Stimulated activated CD8-positive, alpha-beta memory T cell treated with anti-CD3 and anti-CD28 coated beads, Interleukin-12 subunit alpha, Interleukin-12 subunit beta, amount 100 ng/mL, for 1 hour (primary cell): ENCODE measurements around the gene PDHX.

Experiments
- DNase-seq: peaks from one replicate; pipeline ENCODE4 v3.0.0-alpha.2; 2020; ENCODE audit warnings: low read depth

PDHX gene

DNA sequence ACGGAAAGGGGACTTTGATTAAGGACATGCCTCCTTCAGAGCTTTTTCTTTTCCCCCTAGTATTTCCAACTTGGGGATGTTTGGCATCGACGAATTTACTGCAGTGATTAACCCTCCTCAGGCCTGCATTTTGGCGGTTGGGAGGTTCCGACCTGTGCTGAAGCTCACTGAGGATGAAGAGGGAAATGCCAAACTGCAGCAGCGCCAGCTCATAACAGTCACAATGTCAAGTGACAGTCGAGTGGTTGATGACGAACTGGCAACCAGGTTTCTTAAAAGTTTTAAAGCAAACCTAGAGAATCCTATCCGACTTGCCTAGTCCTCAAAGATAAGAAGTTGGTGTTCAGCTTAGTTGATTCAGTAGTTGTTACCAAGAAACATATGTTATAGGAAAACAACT, 78.4 kb downstream of the PDHX start:
- no peak for DNase-seq

DNA sequence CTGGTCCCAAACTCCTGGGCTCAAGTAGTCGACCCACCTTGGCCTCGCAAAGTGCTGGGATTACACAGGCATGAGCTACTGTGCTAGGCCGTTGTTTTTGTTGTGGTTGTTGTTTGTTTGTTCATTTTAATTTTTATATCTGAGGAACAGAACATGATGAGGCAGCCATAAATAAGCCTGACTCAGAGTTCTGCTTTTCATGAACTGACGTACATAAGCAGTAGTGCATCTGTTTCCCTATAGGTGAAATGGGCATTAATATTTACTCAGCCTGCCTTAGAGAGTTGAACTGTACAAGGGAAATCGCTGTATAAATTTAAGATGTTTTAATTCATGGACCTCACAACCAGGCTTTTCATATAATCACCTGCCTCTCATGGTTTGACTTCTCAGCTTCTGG, 80.5 kb downstream of the PDHX start:
- DNase-seq, result no peak

DNA sequence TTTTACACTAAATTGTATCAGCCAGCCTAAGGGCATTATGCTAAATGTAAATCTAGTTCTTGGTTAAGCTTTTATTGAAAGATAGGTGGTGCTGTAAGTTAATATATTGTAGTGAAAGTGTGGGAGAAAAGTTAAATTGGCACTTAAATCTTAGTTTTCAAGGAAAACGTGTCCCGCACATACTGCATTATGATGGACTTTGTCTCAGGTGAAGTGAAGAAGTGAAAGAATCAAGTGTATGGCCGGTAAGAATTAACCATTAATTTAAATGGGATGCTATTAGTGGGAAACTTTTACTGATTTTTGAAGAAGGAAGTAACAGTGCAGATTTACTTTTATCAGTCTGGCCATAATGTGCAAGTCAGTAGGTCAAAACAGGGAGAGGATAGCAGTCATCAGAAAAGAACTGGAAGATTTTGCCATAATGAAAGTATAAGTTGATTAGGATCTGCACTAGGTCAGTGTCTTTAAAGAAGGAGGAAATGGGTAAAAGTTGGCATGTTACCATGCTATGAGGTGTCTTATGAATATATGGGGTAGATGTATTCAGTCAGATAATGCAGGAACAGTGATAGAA, 81.6 kb downstream of the PDHX start:
- DNase-seq, result no peak

DNA sequence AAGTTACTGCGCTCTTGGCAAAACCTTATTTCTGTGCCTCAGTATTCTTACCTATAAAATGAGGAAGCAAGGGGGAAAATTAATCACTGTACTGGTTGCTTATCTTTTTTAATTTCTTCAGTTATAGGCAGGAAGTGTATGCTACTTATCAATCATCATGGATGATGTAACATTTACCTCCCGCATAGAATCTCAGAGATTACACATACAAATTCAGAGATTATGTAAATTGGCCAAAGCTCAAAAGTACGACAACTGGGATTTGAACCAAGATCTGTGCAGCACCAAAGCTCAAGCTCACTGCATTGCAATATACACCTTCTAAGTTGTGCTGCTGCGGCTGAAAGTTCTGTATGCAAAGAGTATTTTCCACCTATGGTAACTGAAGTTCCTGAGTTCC, 83.0 kb downstream of the PDHX start:
- no peak for DNase-seq

DNA sequence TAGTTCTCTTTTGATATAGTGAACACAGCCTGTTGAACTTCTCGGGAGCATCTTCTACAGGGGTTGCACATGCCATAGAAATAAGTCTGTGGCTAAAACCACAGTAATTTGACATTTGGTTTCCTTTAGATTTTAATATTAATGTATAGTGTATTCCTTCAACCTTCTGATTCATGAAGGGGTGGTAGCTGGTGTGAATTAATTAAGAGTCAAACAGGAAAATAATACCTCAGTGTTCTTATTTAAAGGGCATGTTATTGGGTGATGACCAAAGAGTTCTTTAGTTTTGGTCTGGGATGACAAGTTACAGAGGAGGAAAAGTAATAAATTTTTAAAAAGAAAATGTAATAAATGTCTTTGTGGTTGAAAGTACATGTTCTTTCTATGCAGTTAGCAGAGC, 86.8 kb downstream of the PDHX start:
- no peak for DNase-seq

DNA sequence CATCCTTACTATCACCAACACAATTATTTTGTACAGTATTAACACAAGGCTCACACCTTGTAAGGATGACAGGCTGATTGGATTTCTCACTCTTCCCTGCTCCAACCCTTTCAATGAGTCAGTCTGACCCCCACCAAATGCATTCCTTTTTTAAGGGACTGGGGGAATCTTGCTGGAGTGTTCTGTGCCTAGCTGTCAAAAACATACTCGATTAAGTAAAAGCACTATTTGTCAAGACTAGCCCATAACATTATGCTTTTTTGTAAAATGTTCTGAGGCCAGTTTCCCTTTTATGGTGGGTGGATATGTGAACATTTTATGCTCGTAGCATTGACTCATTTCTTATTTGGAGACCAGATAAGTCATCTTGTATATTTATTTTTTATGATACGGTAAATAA, 87.2 kb downstream of the PDHX start:
- DNase-seq, result no peak

DNA sequence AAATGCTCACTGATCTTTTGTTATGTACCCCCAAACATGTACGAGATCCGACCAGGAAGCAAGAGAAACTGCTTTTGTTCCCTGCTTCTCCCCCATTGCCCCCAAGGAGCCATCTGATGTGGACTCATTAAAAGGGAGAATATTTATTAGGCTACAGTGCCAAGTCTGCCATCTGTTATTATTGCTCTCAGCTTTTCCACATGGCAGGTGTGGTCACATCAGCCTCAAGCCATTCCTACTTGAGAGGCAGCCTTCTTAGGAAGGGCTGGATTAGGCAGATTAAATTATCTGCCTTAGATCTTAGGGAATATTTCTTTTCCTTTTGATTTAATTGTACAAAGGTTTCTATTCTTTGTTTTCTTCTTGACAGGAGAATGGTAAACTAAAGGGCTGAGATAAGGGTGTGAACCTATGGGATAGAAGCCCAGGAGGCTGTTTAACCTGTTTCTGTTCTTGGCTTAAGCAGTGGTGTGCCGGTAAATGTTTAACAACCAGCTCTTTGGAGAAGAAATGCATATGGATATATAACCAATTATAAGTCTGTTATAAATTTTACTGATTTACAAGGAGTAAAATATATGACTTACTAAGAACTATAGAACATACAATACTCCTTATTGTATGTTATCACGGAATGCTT, 88.8 kb downstream of the PDHX start:
- DNase-seq, result no peak

DNA sequence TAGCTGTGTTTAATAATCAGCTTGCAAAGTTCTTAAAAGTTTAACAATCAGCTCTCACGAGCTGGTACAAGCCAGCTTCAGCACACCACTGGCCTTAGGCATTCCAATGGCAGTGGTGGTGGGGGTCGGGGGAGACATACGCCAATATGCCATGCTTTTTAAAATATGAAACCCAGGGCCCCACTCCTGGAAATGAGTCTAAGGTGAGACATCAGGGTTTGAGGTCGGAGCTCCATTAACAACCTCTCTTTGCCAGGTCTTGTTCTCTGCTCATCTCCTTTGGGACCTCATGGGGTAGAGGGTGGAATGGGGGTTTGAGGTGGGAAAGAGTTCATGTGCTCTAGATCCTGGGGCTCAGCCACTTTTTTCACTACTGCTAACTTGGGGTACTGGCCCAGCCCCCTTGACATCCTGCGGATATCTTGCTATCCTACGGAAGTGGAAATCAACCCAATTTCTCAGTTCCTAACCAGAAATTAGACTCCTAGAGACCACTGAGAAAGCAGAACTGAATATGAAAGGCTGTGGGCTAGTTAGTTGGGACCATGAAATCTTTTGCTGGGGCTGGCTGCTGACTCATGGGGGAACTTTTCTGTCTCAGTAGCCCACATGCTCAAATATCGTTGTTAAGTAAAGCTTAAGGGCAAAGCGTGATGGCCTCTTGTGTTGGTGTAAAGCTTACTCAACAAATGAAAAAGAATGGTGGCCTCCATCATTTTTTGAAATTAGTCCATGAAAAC, 90.1 kb downstream of the PDHX start:
- no peak for DNase-seq

DNA sequence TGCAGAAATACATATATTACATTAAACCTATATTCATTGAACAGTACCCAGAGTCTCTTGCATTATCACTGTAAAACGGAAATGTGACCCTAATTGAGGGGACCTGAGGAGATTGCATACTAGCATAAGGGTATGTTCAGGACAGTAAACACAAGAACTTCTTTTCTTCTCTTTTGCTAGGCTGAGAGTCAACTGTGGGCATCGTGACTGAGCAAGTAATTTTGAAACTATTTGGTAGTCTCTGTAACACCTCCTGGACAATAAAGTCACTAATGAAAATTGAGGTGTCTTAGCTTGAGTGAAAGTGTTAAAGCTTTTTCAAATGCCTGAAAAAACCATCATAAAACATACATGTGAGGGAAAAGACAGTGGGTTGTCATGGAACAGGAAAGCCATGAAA, 90.9 kb downstream of the PDHX start:
- no peak for DNase-seq

DNA sequence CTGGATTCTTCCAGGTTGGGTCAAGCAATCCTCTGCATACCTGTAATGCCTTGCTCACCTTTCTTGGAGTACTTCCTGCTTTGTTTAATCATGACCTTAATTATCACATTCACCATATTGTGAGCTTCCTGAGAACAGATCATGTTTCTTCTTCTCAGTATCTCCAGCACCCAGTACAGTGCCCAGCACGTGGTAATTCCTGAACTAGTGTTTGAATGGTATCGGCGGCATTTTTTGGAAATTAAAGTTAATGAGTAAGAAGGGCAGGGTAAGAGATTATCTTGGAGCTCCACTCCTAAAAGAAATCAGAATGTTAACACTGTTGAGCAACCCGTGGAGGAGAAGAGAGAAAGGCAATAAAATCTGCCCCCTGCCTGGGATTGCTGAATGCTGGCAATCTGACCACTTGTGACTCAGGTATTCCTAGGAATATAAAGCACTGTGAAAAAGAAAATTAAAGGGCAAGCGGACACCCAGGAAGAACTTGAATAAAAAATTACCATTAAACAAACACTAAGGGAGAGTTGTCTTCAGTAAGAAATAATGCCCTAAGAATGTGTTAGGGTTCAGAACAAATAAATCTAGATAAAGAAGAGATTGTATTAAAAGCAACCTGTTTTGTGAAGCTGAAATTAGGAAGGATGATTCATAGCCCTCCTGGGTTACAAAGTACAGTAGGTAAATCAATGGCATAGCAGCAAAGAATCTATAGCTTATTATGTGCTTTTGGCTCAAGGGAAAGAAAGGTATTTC, 92.9 kb downstream of the PDHX start:
- no peak for DNase-seq

DNA sequence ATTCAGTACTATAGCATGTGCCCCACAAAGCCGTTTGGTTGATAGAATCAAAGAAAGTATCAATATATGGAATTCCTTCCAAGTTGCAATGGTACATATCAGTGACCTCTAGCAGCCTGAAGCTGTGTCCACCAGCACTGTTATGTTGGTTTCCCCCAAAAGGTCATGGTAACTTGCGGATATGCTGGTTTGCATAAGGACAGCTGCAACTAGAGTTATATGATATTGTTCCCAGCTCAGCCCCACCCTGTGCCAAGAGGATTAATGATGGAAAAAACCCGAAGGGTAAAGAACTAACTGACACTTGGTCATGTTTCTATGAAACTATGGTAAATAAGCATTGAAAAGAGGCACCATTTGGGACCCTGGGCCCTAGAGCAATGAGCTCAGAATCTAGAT, 93.5 kb downstream of the PDHX start:
- no peak for DNase-seq

DNA sequence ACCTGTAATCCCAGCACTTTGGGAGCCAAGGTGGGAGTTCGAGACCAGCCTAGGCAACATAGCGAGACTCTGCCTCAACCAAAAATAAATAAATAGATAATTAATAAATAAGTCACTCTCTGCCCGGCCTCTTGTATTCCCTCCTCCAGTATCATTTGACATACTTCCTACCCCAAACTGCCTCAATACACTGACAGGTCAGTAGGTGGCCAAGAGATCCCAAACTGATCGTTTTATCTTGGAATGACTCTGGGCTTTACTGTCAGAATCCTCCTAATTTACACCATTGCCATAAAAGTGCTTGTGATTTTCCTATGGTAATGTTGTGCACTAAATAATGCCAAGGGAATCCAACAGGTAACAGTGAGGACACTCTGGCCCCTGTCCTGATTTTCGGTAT, 94.2 kb downstream of the PDHX start:
- no peak for DNase-seq

DNA sequence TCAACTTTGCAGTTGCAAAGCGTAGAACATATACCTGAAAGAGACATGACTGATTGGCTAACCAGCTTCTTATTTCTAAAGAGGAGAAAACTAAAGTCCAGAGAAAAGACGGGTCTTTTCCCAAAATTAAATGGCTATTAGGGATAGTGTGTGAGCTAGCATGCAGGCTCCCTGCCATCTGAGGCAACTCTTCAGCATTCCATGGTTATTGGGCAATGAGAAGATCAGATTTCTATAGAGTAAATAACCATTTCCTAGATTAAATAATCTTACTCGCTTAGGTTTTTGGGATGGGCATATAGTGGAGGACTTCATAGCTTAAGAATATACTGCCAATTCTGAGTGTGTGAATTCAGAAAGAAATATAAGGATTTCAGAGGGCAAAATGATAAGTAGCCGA, 95.0 kb downstream of the PDHX start:
- DNase-seq, result no peak

DNA sequence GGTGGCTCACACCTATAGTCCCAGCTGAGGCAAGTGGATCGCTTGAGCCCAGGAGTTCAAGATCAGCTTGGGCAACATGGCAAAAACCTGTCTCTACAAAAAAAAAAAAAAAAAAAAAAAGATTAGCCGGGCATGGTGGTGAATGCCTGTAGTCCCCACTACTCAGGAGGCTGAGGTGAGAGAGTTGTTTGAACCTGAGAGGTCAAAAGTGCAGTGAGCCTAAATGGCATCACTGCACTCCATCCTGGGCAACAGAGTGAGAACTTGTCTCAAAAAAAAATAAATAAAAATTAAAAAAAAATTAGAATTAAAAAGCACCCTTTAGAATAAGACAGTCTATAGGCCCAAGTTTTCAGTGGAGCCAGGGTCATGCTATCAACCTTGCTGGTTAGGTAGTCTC, 95.5 kb downstream of the PDHX start:
- no peak for DNase-seq

DNA sequence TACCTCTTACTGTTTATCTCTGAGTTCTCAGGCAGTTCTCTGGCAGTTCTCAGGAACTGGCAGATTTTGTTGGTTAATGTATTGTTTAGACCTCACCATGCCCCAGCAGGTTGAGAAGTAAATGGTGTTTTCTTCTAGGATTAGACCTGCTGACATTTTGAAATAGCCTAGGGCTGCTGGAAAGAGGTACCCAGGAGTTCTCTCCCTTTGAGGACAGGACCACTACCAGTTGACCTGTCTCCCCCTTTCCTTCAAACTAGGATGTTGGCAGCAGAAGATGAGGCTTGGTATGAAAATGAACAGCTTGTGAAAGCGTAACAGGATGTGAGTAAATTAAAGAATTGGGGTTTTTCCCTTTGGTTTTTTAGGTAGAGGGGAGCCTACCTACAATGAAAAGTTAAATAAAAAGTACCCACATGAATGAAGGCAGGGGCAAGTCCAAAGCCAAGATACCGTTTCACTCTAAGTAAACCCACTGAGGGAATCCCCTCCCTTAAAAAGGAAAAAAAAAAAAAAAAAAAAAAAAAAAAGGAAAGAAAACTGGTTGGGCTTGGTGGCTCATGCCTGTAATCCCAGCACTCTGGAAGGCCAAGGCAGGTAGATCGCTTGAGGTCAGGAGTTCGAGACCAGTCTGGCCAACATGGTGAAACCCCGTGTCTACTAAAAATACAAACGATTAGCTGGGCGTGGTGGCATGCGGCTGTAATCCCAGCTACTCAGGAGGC, 96.2 kb downstream of the PDHX start:
- DNase-seq, result no peak

DNA sequence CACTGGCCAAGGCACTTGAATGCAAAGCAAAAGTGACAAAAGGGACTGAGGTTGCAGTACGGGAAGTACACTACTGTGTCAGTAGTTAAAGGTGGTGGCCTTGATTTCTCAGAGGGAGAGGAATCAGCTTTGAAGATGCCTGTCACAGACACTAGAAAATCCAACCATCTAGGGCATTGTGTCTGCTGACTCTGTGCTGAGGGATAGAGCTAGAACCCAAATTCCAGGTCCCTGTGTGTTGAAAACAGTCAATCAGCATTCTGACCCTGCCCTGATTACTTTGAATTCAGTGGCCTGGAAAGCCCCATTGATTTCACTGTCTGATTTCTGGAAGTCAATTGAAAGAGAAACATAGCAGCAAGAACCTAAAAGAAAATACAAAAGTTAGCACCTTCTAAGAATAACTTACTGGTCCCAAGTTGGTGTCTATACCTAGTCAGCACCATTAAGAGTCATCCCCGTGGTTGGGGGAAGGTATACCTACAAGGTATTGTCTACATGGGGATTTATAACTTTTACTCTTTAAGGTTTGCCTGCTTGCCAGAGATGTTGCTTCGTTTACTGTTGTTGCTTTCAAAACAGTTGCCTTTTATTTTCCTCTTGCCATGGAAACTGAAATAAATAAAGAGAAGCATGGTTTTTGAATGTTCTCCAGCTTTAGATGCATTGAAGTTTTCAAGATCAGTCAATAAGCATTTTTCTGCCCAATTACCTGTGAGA, 97.3 kb downstream of the PDHX start:
- DNase-seq, result no peak

DNA sequence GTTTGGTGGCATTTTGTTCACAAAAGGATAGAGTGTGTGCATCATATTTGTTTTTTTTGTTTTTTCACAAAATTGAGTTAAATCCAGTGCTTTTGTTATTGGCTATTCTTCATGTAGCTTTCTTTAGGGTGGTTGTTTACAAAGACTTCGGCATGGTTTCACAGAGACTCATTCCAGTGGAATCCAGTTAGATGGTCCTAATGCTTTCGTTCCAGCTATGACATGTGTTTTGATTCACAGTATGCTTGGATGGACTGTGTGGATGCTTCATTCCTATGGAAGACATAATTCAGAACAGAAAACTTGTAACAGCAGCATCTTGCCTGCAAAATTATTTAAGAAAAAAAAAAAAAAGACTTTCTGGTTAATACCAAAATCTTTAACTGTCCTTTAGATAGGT, 97.9 kb downstream of the PDHX start:
- DNase-seq, result no peak

DNA sequence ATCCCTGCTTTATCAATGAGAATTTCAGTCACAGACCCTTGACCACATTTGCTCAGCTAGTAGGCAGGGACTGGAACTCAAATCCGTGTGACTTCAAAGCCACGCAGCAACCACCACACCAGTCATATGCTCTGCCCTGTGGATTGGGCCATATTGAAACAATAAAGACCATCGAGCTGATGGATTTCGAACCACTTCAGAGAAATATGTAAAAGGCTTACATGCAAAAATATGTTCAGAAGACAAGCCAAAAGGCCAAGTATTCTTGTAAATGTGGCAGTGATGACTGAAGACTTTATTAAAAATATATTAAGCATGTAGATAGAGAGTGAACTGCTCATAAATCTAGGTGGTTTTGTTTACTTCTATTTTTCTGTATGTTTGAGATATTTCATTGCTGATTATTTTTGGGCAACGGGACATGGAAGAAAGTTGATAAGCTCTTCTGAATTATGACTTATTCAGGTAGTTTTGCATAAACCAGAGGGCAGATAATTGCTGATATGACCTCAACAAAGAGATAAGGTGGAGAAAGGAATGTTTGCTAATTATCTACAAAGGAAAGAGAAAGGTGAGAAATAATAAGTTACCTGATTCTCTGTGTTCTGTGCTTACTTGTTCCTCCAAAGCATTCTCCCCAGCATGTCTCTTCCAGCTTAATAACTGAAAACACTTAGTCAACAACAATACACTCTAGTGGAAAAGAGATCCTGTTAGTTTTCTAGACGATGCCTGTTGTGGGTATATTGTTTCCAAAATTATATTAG, 99.4 kb downstream of the PDHX start:
- DNase-seq, result no peak

DNA sequence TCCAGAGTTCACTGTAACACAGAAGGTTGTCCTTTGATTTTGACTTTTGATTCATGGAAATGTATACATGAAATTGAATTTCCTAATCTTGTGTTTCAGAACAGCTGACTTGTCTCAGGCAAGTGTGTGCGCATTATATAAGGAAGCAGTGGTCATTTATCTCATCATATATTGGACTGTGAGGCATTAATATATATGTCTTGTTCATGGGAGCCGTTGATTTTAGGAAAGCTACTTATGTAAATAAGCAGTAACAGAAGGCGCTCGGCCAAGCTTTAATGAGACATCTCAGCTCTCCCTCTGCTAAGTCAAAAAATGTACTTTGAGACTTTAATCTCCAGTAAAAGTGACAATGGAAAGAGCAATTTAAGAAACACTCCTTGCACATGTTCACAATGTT, 100.5 kb downstream of the PDHX start:
- no peak for DNase-seq

DNA sequence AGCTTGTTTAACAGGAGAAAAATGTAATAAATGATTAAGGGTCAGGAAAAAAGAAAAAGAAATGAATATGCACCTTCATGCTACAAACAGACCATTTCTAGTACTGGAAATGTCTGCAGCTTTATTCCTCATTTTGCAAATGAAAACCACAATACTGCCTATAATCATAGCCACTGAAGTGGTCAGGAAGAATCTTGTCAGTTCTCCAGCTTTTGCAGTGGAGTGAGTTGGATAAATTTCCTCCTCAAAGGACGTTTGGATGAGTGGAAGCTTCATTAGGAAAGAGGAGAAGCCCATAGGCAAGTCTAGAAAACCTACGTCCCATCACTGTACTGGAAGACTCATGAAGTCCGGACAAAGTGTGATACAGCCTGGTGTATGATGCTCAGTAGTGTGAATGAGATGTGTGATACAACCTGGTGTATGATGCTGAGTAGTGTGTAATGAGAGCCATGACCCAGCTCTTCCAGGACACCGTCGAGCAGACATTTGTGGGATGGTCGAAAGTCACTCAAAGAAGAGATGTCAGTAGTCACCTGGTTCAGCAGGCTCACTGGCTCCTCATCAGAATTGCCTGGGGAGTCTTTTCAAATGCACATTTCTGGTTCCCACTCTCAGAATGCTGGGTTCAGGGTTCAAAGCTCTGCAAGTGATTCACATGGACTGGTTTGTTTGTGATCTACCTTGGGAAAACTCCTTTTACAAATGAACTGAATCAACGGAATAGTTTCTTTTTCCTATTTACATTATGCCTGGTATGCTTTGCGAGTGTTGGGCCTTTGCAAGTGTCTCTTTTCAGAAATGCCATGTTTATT, 101.3 kb downstream of the PDHX start:
- DNase-seq, result no peak
